RPMI8226 (cell line): ENCODE data around the gene TMEM203.

ENCODE experiments used
- DNase-seq: peaks from one replicate; pipeline ENCODE4 v3.0.0-alpha.2; 2015

TMEM203 gene

DNA sequence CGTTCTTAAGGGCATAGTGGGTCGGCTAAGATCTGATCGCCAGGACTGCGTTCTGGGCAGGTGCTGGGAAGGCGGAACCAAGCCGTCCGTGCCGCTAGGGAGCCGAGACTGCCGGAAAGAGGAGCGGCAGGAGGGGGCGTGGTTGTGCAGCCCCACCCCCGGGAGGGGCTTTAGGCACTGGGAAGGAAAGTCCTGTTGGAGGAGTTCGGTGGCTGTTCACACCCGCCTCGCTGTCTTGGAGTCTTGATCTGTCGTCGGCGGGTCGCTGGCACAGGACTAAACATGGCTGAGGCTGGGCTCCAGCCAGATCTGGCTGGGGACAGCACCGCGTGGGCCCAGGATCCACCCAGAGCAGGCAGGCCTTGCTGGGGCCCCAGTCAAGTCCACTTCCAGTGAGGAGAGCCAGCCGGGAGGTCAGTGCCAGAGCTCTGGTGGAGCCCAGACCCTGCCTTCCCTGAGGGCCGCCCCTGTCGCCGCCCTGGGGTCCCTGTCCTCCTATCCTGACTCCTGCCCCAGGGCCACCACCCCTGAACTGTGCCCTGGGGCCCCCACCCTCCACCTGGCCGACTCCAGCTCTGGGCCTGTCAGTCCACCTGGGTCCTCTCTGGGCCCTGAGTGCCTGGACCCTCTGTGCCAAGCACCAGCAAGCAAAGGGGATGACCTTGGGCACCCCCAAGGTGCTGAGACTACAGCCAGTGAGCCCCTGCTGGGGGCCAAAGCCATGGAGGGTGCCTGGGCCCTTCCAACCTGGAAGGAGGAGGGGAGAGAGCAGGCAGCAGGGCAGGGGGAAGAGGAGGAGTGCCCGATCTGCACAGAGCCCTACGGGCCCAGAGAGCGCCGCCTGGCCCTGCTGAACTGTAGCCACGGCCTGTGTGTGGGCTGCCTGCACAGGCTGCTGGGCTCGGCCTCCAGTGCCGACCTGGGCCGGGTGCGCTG is 12.1 kb upstream of the TMEM203 start:
- DNase-seq = no peak

DNA sequence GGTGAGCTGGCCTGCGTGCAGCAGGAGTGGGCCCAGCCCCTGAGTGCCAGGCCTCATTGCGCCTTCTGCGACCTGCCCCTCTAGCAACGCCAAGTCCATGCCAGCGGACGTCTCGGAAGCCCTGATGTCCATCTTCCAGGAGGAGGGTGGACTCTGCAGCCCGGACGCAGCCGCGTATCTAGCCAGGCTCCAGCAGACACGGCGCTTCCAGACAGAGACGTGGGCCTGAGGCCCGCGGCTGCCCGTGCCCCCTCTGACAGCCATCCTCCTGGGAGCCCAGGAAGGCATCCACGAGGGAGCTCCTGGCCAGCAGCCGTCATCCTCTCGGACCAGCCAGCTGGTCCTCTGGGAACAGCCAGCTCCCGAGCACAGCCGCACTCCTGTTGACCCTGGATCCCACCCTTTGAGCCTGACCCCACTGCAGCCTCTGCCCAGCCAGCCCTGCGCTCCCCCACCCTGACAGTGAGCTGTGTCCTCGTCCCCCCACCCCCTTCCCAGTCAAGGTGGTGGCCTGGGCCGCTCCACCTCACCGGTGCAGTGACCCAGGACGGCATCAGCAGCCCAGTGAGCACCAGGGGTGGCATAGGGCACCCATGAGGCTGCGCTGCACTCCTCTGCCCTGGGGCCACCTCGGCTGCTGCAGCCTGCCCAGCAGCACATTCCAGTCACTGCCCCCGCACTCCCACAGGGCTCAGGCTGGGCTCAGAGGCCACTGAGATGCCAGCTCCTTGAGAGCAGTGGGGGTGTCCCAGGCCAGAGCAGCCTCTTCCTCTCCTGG is 10.9 kb upstream of the TMEM203 start:
- DNase-seq = no peak

DNA sequence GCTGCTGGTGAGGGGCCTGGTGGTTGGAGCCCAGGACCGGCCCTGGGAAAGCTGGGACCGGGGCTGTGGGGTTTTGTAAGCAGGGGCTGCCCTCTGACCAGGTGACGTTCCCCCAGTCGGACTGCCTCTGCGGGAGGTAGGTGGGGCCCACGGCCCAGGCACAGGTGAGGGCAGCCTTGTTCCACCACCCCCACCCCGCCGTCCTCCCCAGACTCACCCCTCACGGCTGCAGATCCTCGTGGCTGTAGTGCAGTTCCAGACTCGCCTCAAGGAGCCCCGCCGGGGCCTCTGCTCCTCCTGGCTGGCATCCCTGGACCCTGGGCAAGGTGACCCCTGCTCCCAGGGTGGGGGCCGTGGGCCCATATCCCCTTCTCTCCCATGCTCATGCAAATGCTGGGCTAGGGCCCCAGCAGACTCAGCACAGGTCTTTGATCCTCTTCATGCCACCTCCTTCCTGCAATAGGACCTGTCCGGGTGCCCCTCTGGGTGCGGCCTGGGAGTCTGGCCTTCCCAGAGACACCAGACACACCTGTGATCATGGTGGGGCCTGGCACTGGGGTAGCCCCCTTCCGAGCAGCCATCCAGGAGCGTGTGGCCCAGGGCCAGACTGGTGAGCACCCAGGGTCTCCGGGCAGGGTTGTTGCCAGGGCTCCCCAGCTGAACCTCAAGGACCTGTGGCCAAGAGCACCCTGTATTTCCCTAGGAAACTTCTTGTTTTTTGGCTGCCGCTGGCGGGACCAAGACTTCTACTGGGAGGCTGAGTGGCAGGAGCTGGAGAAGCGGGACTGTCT is 9.9 kb upstream of the TMEM203 start:
- no peak for DNase-seq

DNA sequence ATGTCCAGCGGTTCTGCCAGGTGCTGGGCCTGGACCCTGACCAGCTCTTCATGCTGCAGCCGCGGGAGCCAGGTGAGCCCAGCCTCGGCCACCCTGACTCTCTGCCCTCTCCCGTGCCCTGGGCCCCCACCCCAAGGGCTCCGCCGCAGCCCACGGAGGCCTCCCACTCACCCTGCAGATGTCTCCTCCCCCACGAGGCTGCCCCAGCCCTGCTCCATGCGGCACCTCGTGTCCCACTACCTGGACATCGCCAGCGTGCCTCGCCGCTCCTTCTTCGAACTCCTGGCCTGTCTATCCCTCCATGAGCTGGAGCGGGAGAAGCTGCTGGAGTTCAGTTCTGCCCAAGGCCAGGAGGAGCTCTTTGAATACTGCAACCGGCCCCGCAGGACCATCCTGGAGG is 9.2 kb upstream of the TMEM203 start:
- no peak for DNase-seq

DNA sequence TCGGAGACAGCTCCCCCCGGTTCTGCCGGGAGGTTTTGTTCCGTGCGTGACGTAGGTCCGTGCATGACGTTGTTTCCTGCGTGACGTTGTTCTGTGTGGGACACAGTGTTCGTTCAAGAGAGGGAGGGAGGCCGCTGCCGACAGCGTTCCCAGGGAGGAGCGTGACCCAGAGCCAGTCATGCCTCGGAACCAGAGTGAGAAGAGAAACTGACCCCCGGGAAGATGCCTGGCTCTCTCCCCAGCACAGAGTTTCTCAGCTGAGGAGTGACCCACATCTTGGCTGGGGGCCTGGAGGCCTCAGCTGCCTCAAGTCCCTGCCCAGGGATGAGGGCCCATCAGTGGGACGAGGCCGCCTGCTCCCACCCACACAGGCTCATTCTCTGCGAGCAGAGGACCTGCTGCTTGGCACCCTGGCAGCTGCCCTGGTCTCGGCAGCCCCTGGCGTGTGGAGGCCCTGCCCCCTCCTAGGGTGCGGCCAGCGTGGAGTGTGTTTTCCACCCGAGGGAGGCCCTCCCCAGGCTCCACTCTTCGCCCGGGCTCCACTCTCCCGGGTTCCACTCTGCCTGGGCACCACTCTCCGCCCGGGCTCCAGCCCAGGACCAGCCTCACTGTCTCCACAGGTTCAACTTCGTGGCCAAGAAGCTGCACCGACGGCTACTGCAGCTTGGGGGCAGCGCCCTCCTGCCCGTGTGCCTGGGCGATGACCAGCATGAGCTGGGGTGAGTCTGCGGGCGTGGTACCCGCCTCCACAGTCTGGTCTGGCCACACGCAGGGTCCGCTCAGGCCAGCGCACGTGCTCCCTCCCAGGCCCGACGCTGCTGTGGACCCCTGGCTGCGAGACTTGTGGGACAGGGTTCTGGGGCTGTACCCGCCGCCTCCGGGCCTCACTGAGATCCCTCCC is 8.0 kb upstream of the TMEM203 start:
- no peak for DNase-seq

DNA sequence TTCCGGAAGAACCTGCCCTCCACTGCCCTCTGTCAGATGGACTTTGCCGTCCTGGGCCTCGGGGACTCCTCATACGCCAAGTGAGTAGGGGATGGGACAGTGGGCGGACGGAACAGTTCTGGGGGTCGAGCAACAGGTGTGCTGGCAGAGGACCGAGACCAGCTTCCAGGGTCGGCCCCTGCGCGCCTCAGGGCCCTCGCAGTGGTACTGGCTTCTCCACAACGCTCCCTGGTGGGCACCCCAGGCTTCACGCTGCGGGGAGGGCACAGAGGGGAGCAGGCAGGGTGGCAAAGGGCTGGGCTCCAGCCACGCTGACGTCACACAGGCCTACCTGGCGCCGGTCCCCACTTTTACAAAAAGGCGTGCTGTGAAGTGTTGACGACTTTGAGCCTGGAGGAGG is 7.1 kb upstream of the TMEM203 start:
- no peak for DNase-seq

DNA sequence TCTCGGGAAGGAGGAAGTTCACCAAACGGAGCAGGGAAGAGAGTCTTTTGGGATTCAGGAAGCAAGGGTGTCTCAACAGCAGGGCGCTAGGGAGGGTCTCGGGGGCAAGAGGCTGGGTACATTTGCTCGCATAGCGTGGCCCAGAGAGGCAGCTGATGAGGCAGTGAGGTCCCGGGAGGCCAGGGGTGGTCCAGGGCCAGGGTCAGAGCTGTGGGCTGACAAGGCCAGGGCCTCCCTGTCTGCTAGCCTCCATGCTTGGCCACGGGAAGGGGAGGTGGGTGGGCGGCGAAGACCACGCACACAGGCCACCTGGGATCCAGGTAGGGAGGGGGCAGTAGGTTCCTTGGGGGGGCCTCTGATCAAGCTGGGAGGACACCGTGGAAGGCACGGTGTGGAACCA is 6.1 kb upstream of the TMEM203 start:
- no peak for DNase-seq

DNA sequence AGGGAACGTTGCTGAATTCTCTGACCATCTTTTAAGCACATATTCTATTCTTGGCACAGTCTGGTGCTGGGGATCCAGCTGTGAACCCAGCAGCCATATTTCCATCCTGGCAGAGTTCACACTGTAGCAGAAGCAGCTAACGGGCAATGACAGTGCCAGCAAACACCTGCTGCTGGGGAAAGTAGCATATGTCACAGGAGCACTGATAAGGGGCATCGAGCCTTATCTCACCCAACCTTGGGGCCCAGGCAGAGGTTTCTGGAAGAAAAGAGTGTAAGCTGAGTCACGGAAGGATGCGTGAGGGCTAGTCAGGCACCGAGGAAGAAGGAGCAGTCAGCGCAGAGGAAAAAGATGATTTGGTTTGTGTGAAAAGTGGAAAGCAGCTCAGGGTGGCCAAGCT is 1.2 kb upstream of the TMEM203 start:
- DNase-seq = no peak

DNA sequence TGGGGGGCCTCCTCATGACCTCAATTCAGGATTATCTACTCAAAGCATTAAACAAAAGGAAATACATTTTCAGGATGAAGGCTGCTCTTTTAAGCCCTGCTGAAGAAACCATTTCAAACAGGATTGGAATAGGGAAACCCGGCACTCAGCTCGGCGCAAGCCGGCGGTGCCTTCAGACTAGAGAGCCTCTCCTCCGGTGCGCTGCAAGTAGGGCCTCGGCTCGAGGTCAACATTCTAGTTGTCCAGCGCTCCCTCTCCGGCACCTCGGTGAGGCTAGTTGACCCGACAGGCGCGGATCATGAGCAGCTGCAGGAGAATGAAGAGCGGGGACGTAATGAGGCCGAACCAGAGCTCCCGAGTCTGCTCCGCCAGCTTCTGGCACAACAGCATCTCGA is 720 bp downstream of the TMEM203 start:
- no peak for DNase-seq

DNA sequence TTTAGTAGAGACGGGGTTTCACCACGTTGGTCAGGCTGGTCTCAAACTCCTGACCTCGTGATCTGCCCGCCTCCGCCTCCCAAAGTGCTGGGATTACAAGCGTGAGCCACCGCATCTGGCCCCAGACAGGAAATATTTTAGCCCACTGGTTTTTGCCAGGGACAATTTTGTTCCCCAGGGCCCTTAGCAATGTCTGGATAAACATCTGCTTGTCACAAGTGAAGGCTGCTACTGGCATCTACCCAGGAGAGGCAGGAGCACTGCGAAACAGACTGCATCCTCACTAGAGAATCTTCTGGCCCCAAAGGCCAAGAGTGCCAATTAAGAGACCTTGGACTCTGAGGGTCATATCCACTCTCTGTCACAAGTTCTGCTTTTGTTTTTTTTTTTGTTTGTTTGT is 2.5 kb downstream of the TMEM203 start:
- no peak for DNase-seq

DNA sequence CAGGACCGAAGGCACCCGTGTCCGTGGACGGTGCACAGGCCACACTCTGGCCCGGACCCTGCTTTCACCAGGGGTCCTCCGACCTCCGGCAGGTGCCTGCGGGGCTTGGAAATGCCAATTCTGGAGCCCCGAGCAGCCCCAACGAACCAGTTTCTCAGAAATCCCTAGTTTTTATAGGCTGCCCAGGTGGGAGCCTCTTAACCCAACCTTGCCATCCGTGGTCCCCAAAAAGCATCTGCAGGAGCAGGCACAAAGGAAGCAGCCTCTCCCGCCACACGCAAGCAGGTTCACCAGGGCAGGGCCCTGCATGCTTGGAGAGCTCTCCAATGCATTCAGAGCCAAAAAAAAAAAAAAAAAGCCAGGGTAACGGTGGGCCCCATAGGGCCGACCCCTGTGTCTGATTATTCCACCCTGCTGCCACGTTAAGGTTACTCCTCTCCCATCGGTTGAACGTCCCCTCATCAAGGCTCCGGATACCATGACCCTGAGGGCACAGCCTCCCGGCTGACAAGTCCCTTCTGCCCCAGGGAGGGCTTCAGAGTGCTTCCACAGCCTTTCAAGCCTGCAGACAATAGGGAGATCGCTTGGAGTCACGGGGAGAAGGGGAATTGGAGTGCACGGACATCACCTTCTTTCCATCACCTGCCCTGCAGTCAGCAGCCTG is 4.1 kb downstream of the TMEM203 start:
- no peak for DNase-seq

DNA sequence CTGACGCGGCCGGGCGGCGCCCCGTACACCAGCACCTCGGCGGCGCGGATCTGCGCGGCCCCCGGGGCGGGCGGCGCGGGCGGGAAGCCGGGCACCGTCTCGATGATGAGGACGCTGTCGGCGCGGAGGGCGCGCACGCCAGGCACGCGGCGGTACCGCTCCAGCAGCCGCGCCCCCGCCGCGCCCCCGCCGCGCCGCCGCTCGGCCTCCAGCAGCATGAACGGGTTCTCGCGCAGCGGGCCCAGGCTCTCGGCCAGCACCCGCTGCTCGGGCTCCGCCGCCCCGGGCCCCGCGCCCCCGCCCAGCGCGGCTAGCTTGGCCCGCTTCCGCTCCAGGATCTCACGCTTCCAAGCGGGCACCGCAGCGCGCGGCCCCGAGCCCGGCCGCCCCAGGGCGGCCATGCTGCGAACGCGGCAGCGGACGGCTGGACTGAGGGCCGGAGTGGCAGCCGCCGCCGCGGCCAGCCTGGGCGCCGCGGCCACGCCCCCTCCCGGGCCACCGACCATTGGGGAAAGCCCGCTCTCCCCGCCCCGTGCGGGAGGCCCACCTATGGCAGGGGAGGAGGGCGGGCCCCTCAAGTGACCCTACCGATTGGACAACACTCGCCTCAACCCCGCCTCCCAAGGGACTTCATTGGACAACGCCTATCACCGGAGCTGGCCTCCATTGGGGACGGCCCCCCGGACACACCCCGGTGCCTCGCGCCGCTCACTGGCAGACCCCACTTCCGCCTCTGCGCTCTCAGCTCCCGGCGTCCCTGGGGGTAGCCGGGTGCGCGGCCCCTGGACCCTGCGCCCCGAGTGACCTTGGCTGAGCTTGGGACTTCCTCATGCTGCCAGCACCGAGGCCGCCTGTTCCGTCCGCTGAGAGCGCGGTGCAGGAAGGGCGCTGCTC is 4.9 kb downstream of the TMEM203 start, which contains the start of gene TPRN:
Gene TPRN, minus strand, starts transcription at position 431 of the 894 bp plus-strand sequence. Its CDS starts 30 bp downstream, at position 401.
- DNase-seq = peak; percentile 100

DNA sequence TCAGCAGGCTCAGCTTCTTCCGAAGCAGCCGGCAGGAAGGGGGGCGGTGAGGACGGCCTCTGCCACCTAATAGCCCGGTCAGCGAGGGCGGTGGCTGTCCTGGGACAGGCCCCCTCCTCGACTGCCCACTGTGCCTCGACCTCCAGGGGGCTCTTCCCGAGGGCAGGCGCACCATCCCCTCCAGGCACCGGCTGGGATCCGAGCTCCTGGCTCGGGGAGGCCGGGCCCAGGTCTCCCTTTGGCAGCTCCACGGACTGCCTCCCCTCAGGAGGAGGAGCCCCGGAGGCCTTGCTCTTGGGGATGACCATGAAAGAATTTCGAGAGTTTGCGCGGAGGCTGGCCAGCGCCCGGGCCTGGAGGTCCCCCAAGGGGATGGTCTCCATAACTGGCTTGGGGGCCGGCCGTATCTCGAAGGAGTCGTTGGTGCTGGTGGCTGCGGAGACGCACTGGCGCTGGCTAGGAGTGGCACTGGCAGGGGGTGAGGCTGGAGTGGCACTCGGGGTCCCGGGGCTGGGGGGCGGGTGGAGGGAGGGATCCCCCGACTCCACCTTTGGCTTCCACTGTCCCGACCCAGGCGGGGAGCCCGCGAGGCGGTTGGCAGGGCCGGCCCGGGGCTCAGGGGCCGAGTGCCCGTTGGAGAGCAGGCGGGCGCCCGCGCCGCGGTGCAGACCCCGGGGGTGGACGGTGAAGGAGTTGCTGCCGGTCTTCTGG is 5.9 kb downstream of the TMEM203 start:
- DNase-seq = no peak

DNA sequence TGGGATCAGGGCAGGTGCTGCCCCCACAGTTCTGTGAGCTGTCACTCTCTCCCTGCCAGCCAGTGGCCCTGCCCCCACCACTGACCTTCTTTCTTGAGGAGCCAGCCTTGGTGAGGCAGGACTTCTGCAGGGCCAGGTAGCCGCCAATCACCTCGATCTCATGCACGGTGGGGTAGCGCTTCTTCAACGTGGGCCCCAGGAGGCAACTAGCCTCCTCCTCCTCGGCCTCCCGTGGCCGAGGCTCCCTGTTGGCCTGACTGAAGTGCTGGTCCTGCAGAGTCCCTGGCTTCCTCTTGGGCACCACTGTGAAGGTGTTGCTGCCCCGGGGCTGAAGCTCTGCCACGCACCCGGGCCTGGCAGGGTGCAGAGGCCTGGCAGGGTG is 6.6 kb downstream of the TMEM203 start:
- DNase-seq = no peak

DNA sequence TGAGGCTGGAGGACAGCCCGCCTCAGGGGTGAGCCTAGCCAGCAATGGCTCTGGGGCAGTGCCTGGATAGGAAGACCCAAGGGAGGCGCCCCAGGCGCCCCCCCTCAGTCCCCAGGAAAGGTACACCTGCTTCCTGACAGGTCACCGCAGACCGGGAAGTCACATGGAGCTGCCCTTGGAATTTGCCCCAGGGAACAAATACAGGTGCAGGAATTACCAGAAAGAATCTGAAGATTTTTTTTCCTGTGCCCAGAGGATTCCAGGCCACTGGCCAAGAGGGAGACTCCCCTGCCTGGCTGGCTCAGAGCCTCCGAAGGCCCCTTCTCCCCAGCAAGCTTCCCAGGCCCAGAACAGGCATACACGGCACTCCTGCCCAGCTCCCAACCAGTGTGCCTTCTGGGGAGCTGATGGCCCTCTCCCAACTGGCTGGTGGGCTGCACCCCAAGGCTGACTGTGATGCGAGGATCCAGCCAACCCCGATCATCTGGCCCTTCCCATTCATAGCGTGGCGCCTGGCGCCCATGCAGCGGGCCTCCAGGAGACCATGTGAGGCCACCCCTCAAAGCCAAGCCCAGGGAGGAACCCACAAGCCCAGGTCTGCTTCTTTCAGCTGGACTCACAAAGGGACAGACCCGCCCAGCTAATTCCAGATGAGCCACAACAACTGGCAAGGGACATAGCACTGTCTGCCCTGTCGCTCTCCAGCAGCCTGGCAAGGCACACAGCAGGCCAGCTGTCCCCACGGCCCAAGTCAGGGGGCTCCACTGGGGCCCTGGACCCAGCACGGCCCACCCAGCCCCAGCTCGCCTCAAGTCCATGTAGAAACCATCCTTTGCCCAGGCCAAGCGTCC is 7.2 kb downstream of the TMEM203 start:
- no peak for DNase-seq

DNA sequence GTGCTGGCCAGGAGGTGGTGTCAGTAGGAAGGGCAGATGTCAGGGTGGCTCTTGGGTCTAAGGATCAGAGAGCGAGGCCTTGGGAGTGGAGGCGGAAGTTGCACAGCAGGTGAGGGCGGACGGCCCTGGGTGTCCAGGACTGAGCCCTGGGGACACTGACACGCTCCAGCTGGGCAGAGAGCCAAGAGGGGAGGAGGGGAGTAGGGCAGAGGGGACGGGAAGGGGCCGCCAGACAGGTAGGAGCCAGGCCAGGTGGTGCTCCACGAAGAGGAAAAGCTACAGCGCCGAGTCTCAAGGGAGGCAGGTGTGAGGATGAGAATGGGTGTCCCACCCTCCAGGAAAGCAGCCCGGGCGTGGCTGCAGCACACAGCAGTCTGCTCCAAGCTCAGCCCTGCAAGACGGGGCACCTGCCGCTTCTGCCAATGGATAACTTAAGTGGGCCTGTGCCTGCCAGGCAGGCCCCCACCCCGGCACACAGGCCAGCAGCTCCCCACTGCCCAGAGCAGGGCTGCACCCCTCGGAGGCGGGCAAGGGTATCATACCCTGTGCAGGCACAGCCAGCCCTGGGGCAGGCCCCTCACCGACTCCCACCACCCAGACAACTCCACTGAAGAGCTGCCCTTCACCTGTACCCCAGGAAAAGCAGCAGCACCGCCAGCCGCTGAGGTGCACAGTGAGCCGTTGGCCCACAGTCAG is 9.8 kb downstream of the TMEM203 start:
- no peak for DNase-seq

DNA sequence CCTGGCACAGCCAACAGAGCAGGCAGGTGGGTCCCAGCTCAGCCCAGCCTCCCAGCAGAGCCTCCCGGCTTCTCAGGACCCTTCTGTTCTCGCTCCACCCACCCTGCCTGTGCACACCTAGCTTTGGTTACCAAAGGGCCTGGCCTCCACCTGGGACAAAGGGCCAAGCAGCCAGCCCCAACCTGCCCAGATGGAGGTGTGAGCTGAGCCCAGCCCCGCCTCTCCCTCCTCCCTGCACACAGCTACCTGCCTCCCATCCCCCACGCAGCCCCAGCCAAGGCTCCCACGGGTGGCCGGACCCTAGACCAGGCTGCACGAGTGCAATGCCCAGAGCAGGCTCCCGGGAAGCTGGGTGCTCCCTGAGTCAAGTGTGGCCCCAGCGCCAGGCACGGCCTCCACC is 10.5 kb downstream of the TMEM203 start:
- DNase-seq = no peak

DNA sequence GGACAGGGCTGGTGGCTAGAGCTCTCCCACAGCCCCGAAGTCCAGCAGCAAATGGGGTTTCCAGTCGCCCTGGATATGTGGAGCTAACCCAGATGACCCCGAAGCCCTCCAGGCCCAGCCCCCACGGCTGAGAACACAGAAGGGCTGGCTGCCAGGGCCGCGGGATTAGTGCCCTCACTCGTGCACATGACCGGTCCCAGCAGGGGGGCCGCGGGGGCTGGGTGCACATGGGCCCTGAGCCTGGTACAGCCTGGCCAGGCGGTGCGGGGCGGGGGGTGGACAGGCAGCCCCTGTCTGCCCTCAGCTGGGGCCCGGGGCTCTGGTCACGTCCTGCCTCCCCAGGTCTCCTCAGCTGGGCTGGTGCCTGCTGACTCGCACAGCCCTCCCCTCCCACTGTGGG is 11.1 kb downstream of the TMEM203 start:
- no peak for DNase-seq
